SK-N-MC (cell line): ENCODE results near the gene RNF168.

ENCODE experiments used
- EZH2 ChIP-seq: fragments of 200-600 bp; sonication (generic); IDR thresholded peaks from one replicate; pipeline ENCODE4 v1.6.1; 2017; ENCODE audit warnings: antibody characterized with exemption
- FOXP2 ChIP-seq: optimal IDR thresholded peaks from 2 replicates; pipeline ENCODE3; 2011; ENCODE audit warnings: mild to moderate bottlenecking, moderate library complexity; ENCODE audit not compliant: insufficient read depth; ENCODE audit errors: extremely low read length, control extremely low read depth
- POLR2AphosphoS5 ChIP-seq: IDR thresholded peaks from 2 replicates; pipeline ENCODE4 v1.6.1; 2012; ENCODE audit warnings: mild to moderate bottlenecking, low read depth, low read length, borderline replicate concordance

- TF ChIP-seq EZH2 (no peak), POLR2AphosphoS5 (no peak), FOXP2 (no peak)
Measured at GRCh38 chr3:196519718-196520082, 16.1 kb upstream of the RNF168 start.
